CMK (cell line): ENCODE results near the gene SRC.

Experiments
- DNase-seq: peaks from one replicate; pipeline ENCODE4 v3.0.0-alpha.2; 2010; ENCODE audit warnings: low read depth

Gene SRC

DNA sequence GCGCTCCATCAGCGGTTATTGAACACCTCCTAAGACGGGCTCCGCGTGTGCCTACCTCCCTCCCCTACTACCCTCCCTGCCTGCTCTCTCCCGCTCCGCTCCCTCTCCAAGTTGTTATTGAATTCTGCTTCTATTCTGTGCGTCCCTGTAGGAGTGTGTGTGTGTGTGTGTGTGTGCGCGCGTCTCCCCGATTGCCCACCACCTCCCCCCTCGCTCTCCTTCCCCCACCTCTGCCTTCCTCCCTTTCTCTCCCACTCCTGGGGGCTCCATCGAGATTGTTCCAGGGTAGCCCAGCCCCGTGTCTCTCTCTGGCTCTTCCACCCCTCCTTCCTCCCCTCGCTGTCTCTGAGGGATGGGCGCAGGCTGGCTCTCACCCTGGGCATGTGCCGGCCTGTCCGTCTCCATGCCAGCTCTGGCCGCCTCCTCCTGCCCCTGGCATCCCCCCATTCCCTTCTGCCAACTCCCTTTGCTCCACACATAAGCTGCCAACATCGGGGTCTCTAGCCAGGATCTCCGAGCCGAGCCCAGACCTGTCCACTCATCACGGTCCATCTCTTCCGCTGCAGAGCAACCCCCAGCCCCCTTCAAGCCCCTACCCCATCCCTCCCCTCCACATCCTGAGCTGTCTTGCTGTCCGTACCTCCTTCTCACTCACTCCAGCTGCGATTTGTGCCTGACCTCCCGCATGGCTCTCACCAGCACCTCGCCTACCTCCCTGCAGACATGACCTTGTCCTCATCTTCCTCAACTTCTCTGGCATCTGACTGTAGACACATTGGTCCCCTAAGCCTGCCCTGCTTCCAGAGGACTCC lies 68.5 kb downstream of the SRC start:
- DNase-seq, result no peak

- DNase-seq, result no peak
Observed at GRCh38 chr20:37415118-37416085, 69.5 kb downstream of the SRC start.

DNA sequence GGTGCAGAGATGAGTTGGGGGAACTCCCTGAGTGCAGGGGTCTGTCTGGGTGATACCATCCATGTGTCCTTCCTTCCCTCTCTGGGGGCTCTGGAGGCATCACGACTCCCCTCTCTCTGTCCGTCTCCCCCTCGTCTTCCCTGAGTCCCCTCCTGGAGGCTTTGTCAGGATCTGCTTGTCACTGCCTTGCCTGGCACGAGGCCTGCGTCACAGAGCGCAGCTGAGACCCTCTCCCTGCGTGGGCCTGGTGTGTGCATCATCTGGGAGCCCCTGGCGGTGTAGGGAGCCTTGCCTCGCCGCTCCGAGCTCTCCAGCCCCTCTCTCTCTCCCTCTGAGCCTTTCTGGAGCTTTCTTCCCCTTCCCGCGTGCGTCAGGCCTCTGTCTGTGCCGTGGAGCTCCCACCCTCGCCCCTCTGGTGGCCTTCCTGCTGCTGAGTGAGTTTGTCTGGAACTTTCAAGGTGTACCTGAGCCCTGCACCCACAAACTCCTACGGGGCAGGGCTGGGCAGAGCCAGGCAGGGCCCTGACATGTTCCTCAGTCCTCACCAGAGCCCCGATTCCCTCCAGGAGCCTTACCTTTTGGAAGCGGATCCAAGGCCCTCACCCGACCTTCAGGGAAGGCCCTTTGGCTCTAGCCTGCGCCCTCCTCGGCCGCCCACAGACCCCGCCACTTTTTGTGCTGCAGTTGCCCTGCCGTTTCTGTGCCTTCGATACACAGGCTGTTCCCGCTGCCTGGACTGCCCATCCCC lies 70.3 kb downstream of the SRC start:
- DNase-seq, result no peak

- no peak for DNase-seq
Observed at GRCh38 chr20:37416848-37417616, 71.1 kb downstream of the SRC start.

GRCh38 chr20:37417617-37418467 lies 71.9 kb downstream of the SRC start:
- no peak for DNase-seq

DNA sequence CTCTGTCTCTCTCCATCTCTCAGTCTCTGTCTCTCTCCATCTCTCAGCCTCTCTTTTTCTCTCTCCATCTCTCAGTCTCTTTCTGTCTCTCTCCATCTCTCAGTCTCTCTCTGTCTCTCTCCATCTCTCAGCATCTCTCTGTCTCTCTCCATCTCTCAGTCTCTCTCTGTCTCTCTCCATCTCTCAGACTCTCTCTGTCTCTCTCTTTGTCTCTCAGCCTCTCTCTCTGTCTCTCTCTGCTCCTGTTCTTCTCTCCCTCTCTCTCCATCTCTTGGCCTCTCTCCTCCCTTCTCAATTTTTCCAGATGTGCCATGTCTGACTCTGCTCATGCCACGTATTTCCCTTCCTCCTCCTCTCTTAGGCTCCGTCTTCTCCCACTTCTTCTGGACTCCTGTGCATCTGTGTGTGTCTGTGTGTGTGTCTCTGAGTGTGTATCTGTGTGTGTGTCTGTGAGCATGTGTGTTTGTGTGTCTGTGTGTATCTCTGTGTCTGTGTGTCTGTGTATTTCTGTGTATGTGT lies 72.7 kb downstream of the SRC start:
- no peak for DNase-seq

- DNase-seq, result no peak
Observed at GRCh38 chr20:37419307-37419706, 73.4 kb downstream of the SRC start.

- no peak for DNase-seq
Observed at GRCh38 chr20:37419774-37420542, 74.0 kb downstream of the SRC start.

DNA sequence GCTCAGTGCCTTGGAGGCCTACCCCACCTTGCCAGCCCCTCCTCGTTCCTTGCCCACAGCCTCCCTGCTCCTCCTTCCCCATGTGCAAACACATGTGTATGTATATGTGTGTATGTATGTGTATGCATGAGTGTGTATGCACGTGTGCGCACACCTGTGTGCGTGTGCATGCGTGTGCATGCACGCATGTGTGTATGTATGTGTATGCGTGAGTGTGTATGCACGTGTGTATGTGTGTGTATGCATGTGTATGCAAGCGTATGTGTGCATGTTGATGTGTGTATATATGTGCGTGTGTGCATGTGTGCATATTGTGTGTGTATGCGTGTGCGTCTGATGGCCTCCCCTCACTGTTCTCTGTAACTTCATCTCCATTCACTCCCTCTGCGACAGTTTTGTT lies 74.7 kb downstream of the SRC start:
- DNase-seq, result no peak

- no peak for DNase-seq
Observed at GRCh38 chr20:37421060-37421905, 75.3 kb downstream of the SRC start.

GRCh38 chr20:37421988-37422387 lies 76.0 kb downstream of the SRC start:
- DNase-seq, result no peak

GRCh38 chr20:37422791-37423286 lies 76.9 kb downstream of the SRC start:
- no peak for DNase-seq

DNA sequence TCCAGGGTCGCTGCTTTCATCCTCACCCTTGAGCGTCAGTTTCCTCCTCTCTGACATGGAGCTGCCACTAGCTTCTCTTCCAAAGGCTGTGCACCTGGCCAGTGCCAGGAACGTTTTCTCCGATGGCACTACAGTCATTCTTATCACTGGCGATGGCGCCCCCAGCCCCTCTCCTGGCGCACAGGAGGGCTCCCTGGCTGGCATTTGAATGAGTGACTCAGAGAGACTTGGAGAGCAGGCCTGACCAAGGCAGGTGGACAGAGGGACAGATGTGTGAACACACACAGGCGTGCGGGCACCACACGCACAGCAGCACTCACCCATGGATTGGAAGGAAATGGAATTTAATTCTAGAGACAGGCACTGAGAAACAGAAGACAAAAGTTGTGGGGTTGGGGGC lies 77.6 kb downstream of the SRC start:
- DNase-seq, result no peak

- DNase-seq, result no peak
Observed at GRCh38 chr20:37424062-37424851, 78.3 kb downstream of the SRC start.

- DNase-seq, result no peak
Observed at GRCh38 chr20:37425103-37425625, 79.2 kb downstream of the SRC start.

DNA sequence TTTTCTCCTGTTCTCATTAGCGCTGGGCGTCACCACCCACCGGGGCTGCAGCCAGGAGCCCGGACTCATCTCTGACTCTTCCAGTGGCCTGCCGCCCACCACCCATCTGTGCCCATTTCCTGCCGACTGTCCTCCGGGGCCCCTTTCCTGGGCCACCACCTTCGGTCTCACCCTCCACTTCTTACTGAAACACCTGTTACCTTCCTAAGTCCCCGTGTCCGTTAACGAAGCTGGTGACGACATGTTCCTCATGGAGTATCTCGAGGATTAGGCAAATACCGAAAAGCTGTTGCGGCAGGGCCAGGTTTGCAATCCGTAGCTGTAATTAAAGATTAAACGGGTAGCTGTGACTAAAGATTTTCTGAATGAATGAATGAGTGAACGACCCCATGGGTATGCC lies 80.2 kb downstream of the SRC start:
- DNase-seq, result no peak

GRCh38 chr20:37426978-37427377 lies 81.0 kb downstream of the SRC start:
- no peak for DNase-seq
